ENCODE results near the gene RAPGEF6. TPM values are rescaled to one million over a fixed set of nuclear protein-coding genes. Genes with fewer than 3 reads are reported as not detected.
A peak's percentile ranks its signal among the peaks of the same experiment; 100 is the strongest.

RAPGEF6 gene
- total RNA-seq, 1 donor from 2014 or later: 18.9 TPM

- peaks cover 9% of the 10 kb centered on the region for H3K4me1 Mint-ChIP-seq (ENCODE audit: unreplicated experiment)
- no peaks in the 10 kb centered on the region for H3K27me3 Mint-ChIP-seq (ENCODE audit: unreplicated experiment)
- H3K27ac Mint-ChIP-seq (ENCODE audit: unreplicated experiment): no peak overlapping the region
- no peak overlapping the region for H3K4me3 Mint-ChIP-seq (ENCODE audit: unreplicated experiment)
- peak; percentile 89 for DNase-seq (ENCODE audit: extremely low spot score, unreplicated experiment)
- no peaks in the 10 kb centered on the region for H3K9me3 Mint-ChIP-seq (ENCODE audit: unreplicated experiment)
- TF ChIP-seq CTCF (IDR thresholded peaks at IDR 0.05): peak; percentile 91
- no peaks in the 10 kb centered on the region for H3K36me3 Mint-ChIP-seq (ENCODE audit: unreplicated experiment)
Measured at GRCh38 chr5:131417240-131417869, 217.7 kb downstream of the RAPGEF6 start.

- Mint-ChIP-seq H3K27me3 (ENCODE audit: unreplicated experiment) (no peaks in the 10 kb centered on the region), H3K36me3 (ENCODE audit: unreplicated experiment) (no peaks in the 10 kb centered on the region), H3K9me3 (ENCODE audit: unreplicated experiment) (no peaks in the 10 kb centered on the region), H3K4me3 (ENCODE audit: unreplicated experiment) (no peak overlapping the region), H3K4me1 (ENCODE audit: unreplicated experiment) (peaks cover 9% of the 10 kb centered on the region), H3K27ac (ENCODE audit: unreplicated experiment) (no peak overlapping the region)
- no peak for DNase-seq (ENCODE audit: extremely low spot score, unreplicated experiment)
- no peak for TF ChIP-seq CTCF (IDR thresholded peaks at IDR 0.05)
Measured at GRCh38 chr5:131416729-131417128, 218.3 kb downstream of the RAPGEF6 start.

GRCh38 chr5:131413605-131414559 lies 221.1 kb downstream of the RAPGEF6 start:
- Mint-ChIP-seq H3K36me3 (ENCODE audit: unreplicated experiment) (peaks cover 15% of the 10 kb centered on the region), H3K4me3 (ENCODE audit: unreplicated experiment) (no peak overlapping the region), H3K4me1 (ENCODE audit: unreplicated experiment) (peaks cover 9% of the 10 kb centered on the region), H3K27ac (ENCODE audit: unreplicated experiment) (peak overlapping the region; percentile 63), H3K27me3 (ENCODE audit: unreplicated experiment) (no peaks in the 10 kb centered on the region), H3K9me3 (ENCODE audit: unreplicated experiment) (no peaks in the 10 kb centered on the region)
- TF ChIP-seq CTCF (IDR thresholded peaks at IDR 0.05): no peak
- DNase-seq (ENCODE audit: extremely low spot score, unreplicated experiment): no peak

GRCh38 chr5:131406975-131407638 lies 227.9 kb downstream of the RAPGEF6 start:
- Mint-ChIP-seq H3K27ac (ENCODE audit: unreplicated experiment) (no peak overlapping the region), H3K36me3 (ENCODE audit: unreplicated experiment) (peaks cover 40% of the 10 kb centered on the region)
- no peak for TF ChIP-seq CTCF (IDR thresholded peaks at IDR 0.05)

More at GRCh38 chr5:131406975-131407638, 227.9 kb downstream of the RAPGEF6 start:
- H3K4me1 Mint-ChIP-seq (ENCODE audit: unreplicated experiment): no peaks in the 10 kb centered on the region
- H3K9me3 Mint-ChIP-seq (ENCODE audit: unreplicated experiment): peaks cover 14% of the 10 kb centered on the region
- no peak overlapping the region for H3K4me3 Mint-ChIP-seq (ENCODE audit: unreplicated experiment)
- no peaks in the 10 kb centered on the region for H3K27me3 Mint-ChIP-seq (ENCODE audit: unreplicated experiment)
- DNase-seq (ENCODE audit: extremely low spot score, unreplicated experiment): no peak

Measured in osteocyte (in vitro differentiated cells).